ENCODE results near the gene HBE1.
"Not testable (repeated sequence)": the region's sequence is repeated elsewhere in the genome, so short reads cannot be mapped to it uniquely, and the experiment has no call there.

The HBE1 gene

DNA sequence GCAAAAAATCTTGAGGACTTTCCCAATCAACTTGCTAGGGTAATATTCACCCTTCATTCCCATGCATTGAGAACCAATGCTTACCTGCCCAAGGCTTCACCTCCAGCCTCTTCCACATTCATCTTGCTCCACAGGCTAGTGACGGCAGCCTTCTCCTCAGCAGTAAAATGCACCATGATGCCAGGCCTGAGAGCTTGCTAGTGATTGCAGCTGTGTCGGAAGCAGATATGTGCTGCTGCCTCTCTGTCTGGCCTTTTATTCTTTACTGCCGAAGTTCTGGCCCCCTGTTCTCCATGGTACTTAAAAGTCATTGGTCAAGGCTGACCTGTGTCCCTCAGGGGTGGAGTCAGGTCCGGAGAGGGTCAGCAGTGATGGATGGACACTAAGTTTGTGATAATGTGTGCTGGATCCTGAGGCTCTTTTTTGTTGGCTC lies at the start of gene HBE1:
Gene HBE1 (minus strand): TSS at position 231 of the 433 bp plus-strand sequence. CDS start 55 bp downstream, at position 176.
- no peak for DNase-seq

GRCh38 chr11:5317292-5317691 lies 47.5 kb upstream of the HBE1 start:
- DNase-seq, result no peak

- DNase-seq, result not testable (repeated sequence)
Observed at GRCh38 chr11:5313326-5314023, 43.7 kb upstream of the HBE1 start.

DNA sequence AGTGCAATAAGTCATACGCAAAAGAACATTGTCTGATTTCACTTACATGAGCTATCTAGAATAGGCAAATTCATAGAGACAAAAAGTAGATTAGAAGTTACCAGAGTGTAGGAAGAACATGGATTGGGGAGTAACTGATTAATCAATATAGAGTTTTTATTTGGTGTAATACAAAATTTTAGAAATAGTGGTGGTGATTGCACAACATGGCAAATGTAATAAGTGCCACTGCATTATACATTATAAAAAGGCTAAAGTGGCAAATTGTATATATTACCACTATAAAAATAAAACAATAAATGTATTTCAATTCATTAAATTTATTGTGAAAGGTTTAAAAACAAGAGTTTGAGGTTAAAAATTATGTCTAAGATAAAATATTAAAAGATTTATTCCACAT lies 40.7 kb upstream of the HBE1 start:
- no peak for DNase-seq

GRCh38 chr11:5307256-5308019 lies 37.7 kb upstream of the HBE1 start:
- DNase-seq, result no peak

DNA sequence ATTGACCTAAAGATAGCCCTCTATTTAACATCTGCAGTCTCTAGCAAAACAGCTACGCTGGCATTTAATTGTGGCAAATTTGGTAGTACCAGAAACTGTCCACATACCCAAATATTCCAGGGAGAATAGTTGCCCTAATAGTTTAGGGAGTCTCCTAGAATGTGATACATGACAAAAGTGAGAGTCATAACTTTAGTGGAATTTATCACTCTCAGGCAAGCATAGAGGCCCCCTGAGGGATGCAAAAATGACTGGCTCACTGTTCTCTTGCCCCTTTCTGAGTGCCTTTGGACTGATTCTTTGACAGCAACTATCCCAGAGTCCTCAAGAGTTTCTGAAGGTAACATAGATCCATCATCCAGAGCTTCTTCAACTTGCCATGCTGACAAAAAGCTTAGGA lies 34.3 kb upstream of the HBE1 start:
- no peak for DNase-seq

- DNase-seq, result no peak
Observed at GRCh38 chr11:5303626-5304025, 33.9 kb upstream of the HBE1 start.

DNA sequence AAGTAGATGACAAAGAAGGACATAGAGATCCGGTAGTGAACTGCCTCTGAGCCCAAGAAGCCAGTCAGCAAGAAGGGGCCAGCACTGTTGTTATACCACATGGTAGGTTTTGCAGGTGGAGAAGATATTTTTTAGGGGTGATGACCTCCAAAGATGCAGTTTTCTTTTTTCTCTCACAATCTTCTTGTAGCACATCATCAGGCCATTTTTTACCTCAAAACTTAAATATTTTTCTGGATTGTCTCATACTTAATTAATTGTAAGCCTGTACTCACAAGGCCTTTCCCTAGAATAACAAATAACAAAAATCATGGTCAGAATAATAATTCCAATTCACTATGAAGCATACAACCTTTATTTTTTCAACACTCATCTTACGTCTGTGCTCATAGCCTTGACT lies 32.1 kb upstream of the HBE1 start, which contains the start of gene OR51B4:
Gene OR51B4 (minus strand): TSS at position 101 of the 400 bp plus-strand sequence. CDS start 0 bp downstream, at position 101.
- no peak for DNase-seq

DNA sequence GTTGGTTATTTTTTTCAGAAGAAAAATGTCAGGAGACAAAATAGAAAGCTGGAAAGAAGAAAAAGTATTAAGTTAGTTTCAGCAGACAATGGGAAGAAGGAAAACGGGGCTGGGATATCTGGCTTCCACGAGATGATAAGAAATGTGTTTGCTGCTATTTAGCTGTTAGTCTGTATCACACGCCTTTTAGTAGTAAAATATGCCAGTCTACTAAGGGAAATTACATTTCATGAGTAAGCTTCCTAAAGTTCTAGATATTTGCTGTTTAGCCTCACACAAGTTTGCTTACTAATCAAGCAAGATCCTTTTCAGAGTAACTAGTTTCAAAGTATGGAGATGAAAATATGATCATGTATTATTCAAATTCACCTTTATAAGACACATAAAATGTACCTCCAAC lies 30.5 kb upstream of the HBE1 start:
- no peak for DNase-seq

DNA sequence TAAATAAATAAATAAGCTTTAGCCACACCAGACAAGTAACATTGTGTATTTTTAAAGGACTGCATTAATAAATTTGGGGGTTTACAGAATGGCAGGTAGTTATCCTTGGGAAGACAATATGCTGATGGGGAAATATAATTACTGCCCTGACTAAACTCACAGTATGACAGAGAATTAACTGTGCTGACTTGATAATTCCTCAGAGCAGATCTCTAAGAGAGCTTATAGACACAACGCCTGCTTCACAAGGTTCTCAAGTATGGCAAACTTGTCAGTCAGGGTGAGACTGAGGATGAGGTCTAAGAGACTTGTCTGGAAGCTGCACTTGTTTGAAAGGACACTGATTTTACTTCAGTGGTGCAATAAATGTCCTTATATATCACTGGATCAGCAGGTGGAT lies 28.7 kb upstream of the HBE1 start:
- no peak for DNase-seq

DNA sequence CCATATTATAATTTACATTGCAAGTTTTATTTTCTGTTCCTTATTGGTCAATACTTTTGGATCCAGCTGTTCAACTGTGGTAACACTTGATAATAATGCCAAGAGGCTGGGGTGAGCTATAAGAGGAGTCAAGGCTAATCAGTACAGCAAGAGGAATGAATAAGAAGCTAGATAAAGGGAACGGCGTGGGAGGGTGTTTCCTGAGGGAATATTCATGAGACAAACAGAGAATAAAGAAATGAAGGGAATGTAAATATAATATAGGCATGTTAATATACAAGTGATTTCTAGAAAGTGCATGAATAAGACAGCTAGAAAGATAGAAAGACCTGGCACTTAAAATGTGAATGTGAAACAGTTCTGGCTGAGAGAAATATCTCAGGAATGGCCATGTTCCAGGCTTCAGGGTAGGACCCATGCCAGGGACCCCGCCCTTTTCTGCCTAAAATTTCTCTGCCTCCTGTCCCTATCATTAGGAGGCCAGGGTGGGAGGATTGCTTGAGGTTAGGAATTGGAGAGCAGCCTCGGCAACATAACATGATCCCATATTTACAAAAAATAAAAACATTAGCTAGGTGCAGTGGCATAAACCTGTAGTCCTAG lies 28.1 kb upstream of the HBE1 start:
- no peak for DNase-seq

- not testable (repeated sequence) for DNase-seq
Observed at GRCh38 chr11:5294342-5294995, 24.7 kb upstream of the HBE1 start.

DNA sequence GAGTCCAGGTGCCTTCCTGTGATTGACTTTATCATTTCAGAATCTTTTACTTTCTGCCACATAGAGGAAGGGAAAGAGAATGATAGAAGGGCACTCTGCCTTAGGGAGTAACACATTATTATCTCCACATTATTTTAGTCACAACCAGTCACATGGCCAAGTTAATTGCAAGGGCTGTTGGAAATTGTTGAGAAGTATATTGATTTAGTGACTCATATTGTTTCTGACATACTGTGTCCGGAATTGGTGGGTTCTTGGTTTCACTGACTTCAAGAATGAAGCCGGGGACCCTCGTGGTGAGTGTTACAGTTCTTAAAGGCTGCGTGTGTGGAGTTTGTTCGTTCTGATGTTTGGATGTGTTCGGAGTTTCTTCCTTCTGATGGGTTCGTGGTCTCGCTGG lies 23.3 kb upstream of the HBE1 start:
- DNase-seq, result no peak

- no peak for DNase-seq
Observed at GRCh38 chr11:5291207-5291838, 21.6 kb upstream of the HBE1 start.

GRCh38 chr11:5290106-5290505 lies 20.4 kb upstream of the HBE1 start:
- DNase-seq, result no peak

- no peak for DNase-seq
Observed at GRCh38 chr11:5289696-5290095, 20.0 kb upstream of the HBE1 start.

- no peak for DNase-seq
Observed at GRCh38 chr11:5288906-5289550, 19.3 kb upstream of the HBE1 start.

DNA sequence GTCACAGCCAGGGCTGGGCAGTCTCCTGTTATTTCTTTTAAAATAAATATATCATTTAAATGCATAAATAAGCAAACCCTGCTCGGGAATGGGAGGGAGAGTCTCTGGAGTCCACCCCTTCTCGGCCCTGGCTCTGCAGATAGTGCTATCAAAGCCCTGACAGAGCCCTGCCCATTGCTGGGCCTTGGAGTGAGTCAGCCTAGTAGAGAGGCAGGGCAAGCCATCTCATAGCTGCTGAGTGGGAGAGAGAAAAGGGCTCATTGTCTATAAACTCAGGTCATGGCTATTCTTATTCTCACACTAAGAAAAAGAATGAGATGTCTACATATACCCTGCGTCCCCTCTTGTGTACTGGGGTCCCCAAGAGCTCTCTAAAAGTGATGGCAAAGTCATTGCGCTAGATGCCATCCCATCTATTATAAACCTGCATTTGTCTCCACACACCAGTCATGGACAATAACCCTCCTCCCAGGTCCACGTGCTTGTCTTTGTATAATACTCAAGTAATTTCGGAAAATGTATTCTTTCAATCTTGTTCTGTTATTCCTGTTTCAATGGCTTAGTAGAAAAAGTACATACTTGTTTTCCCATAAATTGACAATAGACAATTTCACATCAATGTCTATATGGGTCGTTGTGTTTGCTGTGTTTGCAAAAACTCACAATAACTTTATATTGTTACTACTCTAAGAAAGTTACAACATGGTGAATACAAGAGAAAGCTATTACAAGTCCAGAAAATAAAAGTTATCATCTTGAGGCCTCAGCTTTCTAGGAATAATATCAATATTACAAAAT lies 18.6 kb upstream of the HBE1 start:
- no peak for DNase-seq

GRCh38 chr11:5286901-5287300 lies 17.2 kb upstream of the HBE1 start:
- DNase-seq, result no peak

DNA sequence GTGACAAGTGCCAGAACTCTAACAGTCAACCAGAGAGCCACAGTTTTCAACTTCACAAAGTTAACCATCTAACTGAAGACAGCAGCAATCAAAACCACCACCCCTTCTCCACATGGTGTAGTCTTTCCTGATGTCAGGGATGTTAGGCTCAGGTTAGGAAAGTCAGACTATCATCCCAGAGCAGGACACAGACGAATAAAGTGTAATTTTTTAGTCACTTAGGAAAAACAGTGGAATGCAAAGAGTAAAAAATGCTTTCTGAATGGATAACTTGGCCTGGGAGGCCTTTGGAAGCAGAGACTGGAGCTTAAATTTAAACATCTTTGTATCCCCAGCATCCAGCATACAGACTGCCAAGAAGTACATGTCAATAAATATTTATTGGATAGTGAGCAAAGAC lies 16.6 kb upstream of the HBE1 start:
- no peak for DNase-seq

DNA sequence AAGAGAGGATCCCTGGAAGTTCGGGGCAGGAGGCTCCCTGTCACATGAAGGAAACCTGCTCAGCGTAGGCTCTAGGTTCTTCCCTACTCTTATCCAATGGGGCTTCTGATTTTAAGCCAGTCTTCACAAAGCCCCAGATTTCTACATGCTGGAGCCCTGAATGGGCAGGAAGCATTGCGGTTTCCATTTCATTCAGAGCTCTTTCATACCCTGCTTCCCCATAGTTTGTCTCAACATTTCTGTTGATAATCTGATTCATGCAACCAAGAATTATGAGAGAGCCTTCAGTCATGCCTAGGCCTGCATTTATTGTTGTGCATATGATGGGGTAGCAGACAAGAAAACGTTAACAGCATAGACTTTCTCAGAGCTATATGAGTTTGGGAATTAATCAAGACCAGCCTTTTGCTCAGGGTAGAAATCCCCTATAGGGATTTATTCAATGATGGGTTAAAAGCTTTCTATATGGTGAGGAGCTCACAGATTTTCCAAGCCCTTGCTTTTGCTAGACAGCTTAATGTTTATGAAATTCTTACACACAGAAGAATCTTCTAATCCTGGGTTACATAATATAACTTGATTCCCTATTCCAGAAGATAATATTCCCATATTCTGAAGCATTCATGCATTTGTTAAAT lies 16.1 kb upstream of the HBE1 start:
- DNase-seq, result no peak

Measured in DMS153 (cell line).